Effector memory CD8-positive, alpha-beta T cell (primary cell): Measurements from ENCODE around the gene LOXL4.

Source experiments
- ATAC-seq: fragments of 150-1000 bp; cut with Tn5 transposase; replicated peaks from 2 replicates; pipeline ENCODE4 v1.10.0; 2021; ENCODE audit warnings: mild to moderate bottlenecking, moderate library complexity
- DNase-seq, 3 experiments: peaks; one replicate each; pipeline ENCODE4 v3.0.0; 2021
- H3K27ac Mint-ChIP-seq, 2 donors: one replicate each; pipeline ENCODE4 v1.8.0; 2022; ENCODE audit warnings: mild to moderate bottlenecking in 2 of 2, mixed read lengths in 2 of 2, moderate library complexity in 2 of 2
- H3K27me3 Mint-ChIP-seq, 2 donors: one replicate each; pipeline ENCODE4 v1.8.0; 2022; ENCODE audit warnings: mixed read lengths in 2 of 2
- H3K36me3 Mint-ChIP-seq: one replicate; pipeline ENCODE4 v1.8.0; 2022; ENCODE audit warnings: mild to moderate bottlenecking, moderate library complexity, mixed read lengths; ENCODE audit not compliant: insufficient read depth
- H3K4me1 Mint-ChIP-seq, 2 donors: one replicate each; pipeline ENCODE4 v1.8.0; 2022; ENCODE audit warnings: low read depth in 2 of 2, mixed read lengths in 2 of 2
- H3K4me3 Mint-ChIP-seq, 2 donors: one replicate each; pipeline ENCODE4 v1.8.0; 2022; ENCODE audit warnings: mild to moderate bottlenecking in 2 of 2, mixed read lengths in 2 of 2, moderate library complexity in 2 of 2
- H3K9me3 Mint-ChIP-seq, 2 donors: one replicate each; pipeline ENCODE4 v1.8.0; 2022; ENCODE audit warnings: mixed read lengths in 2 of 2

LOXL4 gene

GRCh38 chr10:98256692-98257091 is 11.3 kb downstream of the LOXL4 start:
- H3K36me3 Mint-ChIP-seq: peaks cover 3% of the 10 kb centered on the region
- no peak overlapping the region for H3K27ac Mint-ChIP-seq
- peaks cover 0 to 1% of the 10 kb centered on the region in 2 donors for H3K4me1 Mint-ChIP-seq
- H3K4me3 Mint-ChIP-seq: no peak overlapping the region
- DNase-seq (no peak), ATAC-seq (no peak)
- no peaks in the 10 kb centered on the region for H3K9me3 Mint-ChIP-seq
- no peaks in the 10 kb centered on the region for H3K27me3 Mint-ChIP-seq

- H3K27ac Mint-ChIP-seq: peak overlapping the region in 1 of 2 donors; percentile 29
- H3K4me3 Mint-ChIP-seq: no peak overlapping the region
Observed at GRCh38 chr10:98255146-98255877, 12.7 kb downstream of the LOXL4 start.

GRCh38 chr10:98254234-98254974 is 13.6 kb downstream of the LOXL4 start:
- Mint-ChIP-seq H3K27ac (no peak overlapping the region), H3K9me3 (no peaks in the 10 kb centered on the region), H3K27me3 (no peaks in the 10 kb centered on the region), H3K36me3 (peaks cover 10% of the 10 kb centered on the region), H3K4me3 (no peak overlapping the region), H3K4me1 (peaks cover 0 to 1% of the 10 kb centered on the region in 2 donors)
- ATAC-seq (no peak), DNase-seq (no peak)

More at GRCh38 chr10:98255146-98255877, 12.7 kb downstream of the LOXL4 start:
- peaks cover 0 to 1% of the 10 kb centered on the region in 2 donors for H3K4me1 Mint-ChIP-seq
- ATAC-seq: no peak
- no peak for DNase-seq
- peaks cover 5% of the 10 kb centered on the region for H3K36me3 Mint-ChIP-seq
- H3K27me3 Mint-ChIP-seq: no peaks in the 10 kb centered on the region
- no peaks in the 10 kb centered on the region for H3K9me3 Mint-ChIP-seq

GRCh38 chr10:98253499-98253898 is 14.5 kb downstream of the LOXL4 start:
- no peak overlapping the region for H3K4me3 Mint-ChIP-seq
- peaks cover 0 to 1% of the 10 kb centered on the region in 2 donors for H3K4me1 Mint-ChIP-seq
- no peak for ATAC-seq
- no peaks in the 10 kb centered on the region for H3K9me3 Mint-ChIP-seq
- no peaks in the 10 kb centered on the region for H3K27me3 Mint-ChIP-seq
- no peak overlapping the region for H3K27ac Mint-ChIP-seq
- H3K36me3 Mint-ChIP-seq: peaks cover 8% of the 10 kb centered on the region
- no peak for DNase-seq

- H3K36me3 Mint-ChIP-seq: peaks cover 14% of the 10 kb centered on the region
- ATAC-seq (no peak), DNase-seq (no peak)
- H3K4me3 Mint-ChIP-seq: no peak overlapping the region
- H3K9me3 Mint-ChIP-seq: no peaks in the 10 kb centered on the region
- no peaks in the 10 kb centered on the region for H3K27me3 Mint-ChIP-seq
- peak overlapping the region in 1 of 2 donors; percentile 59 for H3K27ac Mint-ChIP-seq
- H3K4me1 Mint-ChIP-seq: peaks cover 0 to 2% of the 10 kb centered on the region in 2 donors
Observed at GRCh38 chr10:98252464-98252863, 15.5 kb downstream of the LOXL4 start.

- Mint-ChIP-seq H3K36me3 (peaks cover 17% of the 10 kb centered on the region), H3K9me3 (no peaks in the 10 kb centered on the region), H3K4me1 (peaks cover 0 to 3% of the 10 kb centered on the region in 2 donors), H3K4me3 (no peak overlapping the region), H3K27ac (peak overlapping the region in 1 of 2 donors; percentile 60), H3K27me3 (no peaks in the 10 kb centered on the region)
- ATAC-seq (no peak), DNase-seq (no peak)
Observed at GRCh38 chr10:98251399-98251798, 16.6 kb downstream of the LOXL4 start.

- H3K4me1 Mint-ChIP-seq: peaks cover 0 to 3% of the 10 kb centered on the region in 2 donors
- no peaks in the 10 kb centered on the region for H3K27me3 Mint-ChIP-seq
- peaks cover 21% of the 10 kb centered on the region for H3K36me3 Mint-ChIP-seq
- DNase-seq (no peak), ATAC-seq (no peak)
- H3K27ac Mint-ChIP-seq: no peak overlapping the region
- no peaks in the 10 kb centered on the region for H3K9me3 Mint-ChIP-seq
- H3K4me3 Mint-ChIP-seq: no peak overlapping the region
Observed at GRCh38 chr10:98249134-98249533, 18.9 kb downstream of the LOXL4 start.

- Mint-ChIP-seq H3K4me1 (peaks cover 0 to 3% of the 10 kb centered on the region in 2 donors), H3K27ac (peak overlapping the region in 1 of 2 donors; percentile 49), H3K27me3 (no peaks in the 10 kb centered on the region), H3K4me3 (no peak overlapping the region), H3K36me3 (peaks cover 25% of the 10 kb centered on the region), H3K9me3 (no peaks in the 10 kb centered on the region)
- ATAC-seq: no peak
- no peak for DNase-seq
Observed at GRCh38 chr10:98248018-98248417, 20.0 kb downstream of the LOXL4 start.

GRCh38 chr10:98246911-98247805 is 20.8 kb downstream of the LOXL4 start:
- ATAC-seq: no peak
- Mint-ChIP-seq H3K4me1 (peaks cover 0 to 3% of the 10 kb centered on the region in 2 donors), H3K27ac (peak overlapping the region in 1 of 2 donors; percentile 49), H3K36me3 (peaks cover 28% of the 10 kb centered on the region), H3K4me3 (no peak overlapping the region), H3K27me3 (no peaks in the 10 kb centered on the region), H3K9me3 (no peaks in the 10 kb centered on the region)
- no peak for DNase-seq

GRCh38 chr10:98244586-98244985 is 23.4 kb downstream of the LOXL4 start:
- no peaks in the 10 kb centered on the region for H3K9me3 Mint-ChIP-seq
- no peak for DNase-seq
- no peak for ATAC-seq
- H3K4me1 Mint-ChIP-seq: peaks cover 0 to 2% of the 10 kb centered on the region in 2 donors
- no peaks in the 10 kb centered on the region for H3K27me3 Mint-ChIP-seq
- H3K27ac Mint-ChIP-seq: no peak overlapping the region
- H3K36me3 Mint-ChIP-seq: peaks cover 43% of the 10 kb centered on the region
- no peak overlapping the region for H3K4me3 Mint-ChIP-seq

GRCh38 chr10:98244141-98244540 is 23.9 kb downstream of the LOXL4 start:
- H3K4me3 Mint-ChIP-seq: no peak overlapping the region
- no peaks in the 10 kb centered on the region for H3K9me3 Mint-ChIP-seq
- no peaks in the 10 kb centered on the region for H3K27me3 Mint-ChIP-seq
- ATAC-seq (no peak), DNase-seq (no peak)
- H3K4me1 Mint-ChIP-seq: peaks cover 0 to 2% of the 10 kb centered on the region in 2 donors
- H3K27ac Mint-ChIP-seq: no peak overlapping the region
- H3K36me3 Mint-ChIP-seq: peaks cover 45% of the 10 kb centered on the region

- Mint-ChIP-seq H3K27me3 (no peaks in the 10 kb centered on the region), H3K27ac (peak overlapping the region in 1 of 2 donors; percentile 19), H3K9me3 (no peaks in the 10 kb centered on the region), H3K4me3 (no peak overlapping the region), H3K4me1 (peaks cover 1 to 2% of the 10 kb centered on the region in 2 donors), H3K36me3 (peaks cover 41% of the 10 kb centered on the region)
- ATAC-seq (no peak), DNase-seq (no peak)
Observed at GRCh38 chr10:98242823-98243222, 25.2 kb downstream of the LOXL4 start.

- ATAC-seq: no peak
- peaks cover 45% of the 10 kb centered on the region for H3K36me3 Mint-ChIP-seq
- H3K4me1 Mint-ChIP-seq: peaks cover 3 to 7% of the 10 kb centered on the region in 2 donors
- no peaks in the 10 kb centered on the region for H3K27me3 Mint-ChIP-seq
- H3K9me3 Mint-ChIP-seq: no peaks in the 10 kb centered on the region
- no peak for DNase-seq
- H3K4me3 Mint-ChIP-seq: no peak overlapping the region
- no peak overlapping the region for H3K27ac Mint-ChIP-seq
Observed at GRCh38 chr10:98240524-98240923, 27.5 kb downstream of the LOXL4 start.
